Fibroblast of lung (primary cell): ENCODE data around the gene PDZD7. TPM values are rescaled to one million over a fixed set of nuclear protein-coding genes. Genes with fewer than 3 reads are reported as not detected.

Experiments used
- DNase-seq, 2 donors: peaks; one replicate each; pipeline versions ENCODE4 v3.0.0 to v3.0.0-alpha.2; 2010; ENCODE audit warnings: low read depth in 2 of 2
- H2AFZ ChIP-seq: 2 replicates; pipeline ENCODE4 v1.5.1; 2012; ENCODE audit warnings: low read length, control low read depth, inconsistent platforms
- H3K27ac ChIP-seq: 2 replicates; pipeline ENCODE4 v1.5.1; 2011; ENCODE audit warnings: low read length, control low read depth; ENCODE audit not compliant: insufficient read depth
- H3K27me3 ChIP-seq: 2 replicates; pipeline ENCODE4 v1.5.1; 2011; ENCODE audit warnings: mild to moderate bottlenecking, low read length; ENCODE audit not compliant: control insufficient read depth, insufficient read depth
- H3K36me3 ChIP-seq: 2 replicates; pipeline ENCODE4 v1.5.1; 2011; ENCODE audit warnings: low read length; ENCODE audit not compliant: control insufficient read depth, insufficient read depth
- H3K4me1 ChIP-seq: 2 replicates; pipeline ENCODE4 v1.5.1; 2011; ENCODE audit warnings: low read length; ENCODE audit not compliant: control insufficient read depth, insufficient read depth; ENCODE audit errors: extremely low read depth
- H3K4me2 ChIP-seq: 2 replicates; pipeline ENCODE4 v1.5.1; 2011; ENCODE audit warnings: low read length, control low read depth; ENCODE audit not compliant: insufficient read depth; ENCODE audit errors: extremely low read depth
- H3K4me3 ChIP-seq, 4 experiments: fragments of 200-600 bp in 1 of 4; sonication (generic) in 1 of 4; replicated peaks in 1 of 4; 2 replicates each; pipeline ENCODE4 v1.5.1; 2011 to 2016; ENCODE audit warnings: low read length in 4 of 4, low read depth in 3 of 4, mild to moderate bottlenecking in 3 of 4, control low read depth in 2 of 4, inconsistent platforms in 1 of 4, mixed read lengths in 1 of 4; ENCODE audit not compliant: insufficient read depth in 1 of 4; ENCODE audit errors: control extremely low read depth in 1 of 4
- H3K79me2 ChIP-seq: 2 replicates; pipeline ENCODE4 v1.5.1; 2012; ENCODE audit warnings: mild to moderate bottlenecking, low read length, inconsistent platforms; ENCODE audit not compliant: control insufficient read depth, insufficient read depth
- H3K9ac ChIP-seq: 2 replicates; pipeline ENCODE4 v1.5.1; 2011; ENCODE audit warnings: mild to moderate bottlenecking, low read length, control low read depth; ENCODE audit not compliant: insufficient read depth
- H3K9me3 ChIP-seq: 2 replicates; pipeline ENCODE4 v1.5.1; 2012; ENCODE audit warnings: low read depth, low read length; ENCODE audit not compliant: control insufficient read depth, insufficient read depth
- H4K20me1 ChIP-seq: 2 replicates; pipeline ENCODE4 v1.5.1; 2011; ENCODE audit warnings: low read length; ENCODE audit not compliant: control insufficient read depth, insufficient read depth; ENCODE audit errors: extremely low read depth
- CTCF ChIP-seq, 2 donors: IDR thresholded peaks in 1 of 2; conservative IDR thresholded peaks in 1 of 2; 1 replicate in 1 of 2; 2 replicates in 1 of 2; pipeline ENCODE4 v1.5.1; 2011 to 2012; ENCODE audit warnings: low read length in 2 of 2, control low read depth in 1 of 2, inconsistent platforms in 1 of 2, low read depth in 1 of 2, mild to moderate bottlenecking in 1 of 2
- EZH2 ChIP-seq: IDR thresholded peaks from 2 replicates; pipeline ENCODE4 v1.5.1; 2012; ENCODE audit warnings: low read length, control low read depth, mild to moderate bottlenecking; ENCODE audit errors: missing control alignments
- polyA plus RNA-seq, 2 donors: library from polyadenylated mRNA; depleted of rRNA in 1 of 2; stranded (reverse) in 1 of 2; unstranded in 1 of 2; fragments of >200 nt; gene quantifications; 2 replicates each; pipeline ENCODE4 v1.2.1, GENCODE V29; 2011 to 2012; ENCODE audit warnings: missing spikeins in 1 of 2
- total RNA-seq: library from RNA; depleted of rRNA; stranded (reverse); fragments of >200 nt; gene quantifications from 2 replicates; pipeline ENCODE4 v1.2.1, GENCODE V29; 2014

The PDZD7 gene
- total and polyA plus RNA-seq, 2 donors (not counting 1 experiment from before 2014, with no cell fraction given) = 0.42 to 1.3 TPM

- H2AFZ ChIP-seq = peak overlapping the region; percentile 100
- peak overlapping the region; percentile 79 for H3K27ac ChIP-seq
- H3K27me3 ChIP-seq = no peaks in the 10 kb centered on the region
- H3K36me3 ChIP-seq = peaks cover 16% of the 10 kb centered on the region
- DNase-seq = no peak
- H3K4me2 ChIP-seq = peak overlapping the region; percentile 98
- H3K79me2 ChIP-seq = peaks cover 33% of the 10 kb centered on the region
- TF ChIP-seq EZH2 = no peak
- no peak for TF ChIP-seq CTCF (conservative IDR thresholded peaks at IDR 0.05 in 1 of 2, IDR thresholded peaks at IDR 0.05 in 1 of 2; ENCODE audit: low read depth in 1 of 2, low read length in 2 of 2)
- H3K9ac ChIP-seq = peak overlapping the region; percentile 44
- H3K4me1 ChIP-seq = peaks cover 8% of the 10 kb centered on the region
- H3K9me3 ChIP-seq = no peaks in the 10 kb centered on the region
- peak overlapping the region; percentile 79 to 99 (median 98) for H3K4me3 ChIP-seq
- no peaks in the 10 kb centered on the region for H4K20me1 ChIP-seq
Measured at GRCh38 chr10:100987685-100988049, 43.3 kb downstream of the PDZD7 start.

- TF ChIP-seq CTCF (conservative IDR thresholded peaks at IDR 0.05 in 1 of 2, IDR thresholded peaks at IDR 0.05 in 1 of 2; ENCODE audit: low read depth in 1 of 2, low read length in 2 of 2) (no peak), EZH2 (no peak)
- Histone ChIP-seq H3K4me1 (peaks cover 8% of the 10 kb centered on the region), H3K4me2 (peak within 1 kb of the TSS; percentile 98), H4K20me1 (no peaks in the 10 kb centered on the region), H3K9ac (peak within 1 kb of the TSS; percentile 81), H3K79me2 (peaks cover 33% of the 10 kb centered on the region), H3K27me3 (no peaks in the 10 kb centered on the region), H3K9me3 (no peaks in the 10 kb centered on the region), H3K27ac (peak within 1 kb of the TSS; percentile 79), H2AFZ (peak within 1 kb of the TSS; percentile 100), H3K4me3 (peak within 1 kb of the TSS; percentile 79 to 99 (median 98)), H3K36me3 (peaks cover 14% of the 10 kb centered on the region)
- DNase-seq = peak; percentile 67 to 68
Measured at GRCh38 chr10:100986952-100987684, 43.8 kb downstream of the PDZD7 start, which contains the start of the genes MRPL43 and TWNK. TSS of gene MRPL43 (minus strand) at chr10:100987497. CDS start at chr10:100987443, 54 bp downstream. TSS of gene TWNK (plus strand) at chr10:100987543. CDS start at chr10:100988211, 668 bp downstream.

- H3K36me3 ChIP-seq = peaks cover 14% of the 10 kb centered on the region
- no peaks in the 10 kb centered on the region for H3K9me3 ChIP-seq
- peaks cover 8% of the 10 kb centered on the region for H3K4me1 ChIP-seq
- peak overlapping the region; percentile 81 for H3K9ac ChIP-seq
- H4K20me1 ChIP-seq = no peaks in the 10 kb centered on the region
- peak overlapping the region; percentile 79 for H3K27ac ChIP-seq
- peak overlapping the region; percentile 100 for H2AFZ ChIP-seq
- H3K4me2 ChIP-seq = peak overlapping the region; percentile 57
- peaks cover 33% of the 10 kb centered on the region for H3K79me2 ChIP-seq
- no peak for TF ChIP-seq EZH2
- TF ChIP-seq CTCF (conservative IDR thresholded peaks at IDR 0.05 in 1 of 2, IDR thresholded peaks at IDR 0.05 in 1 of 2; ENCODE audit: low read depth in 1 of 2, low read length in 2 of 2) = no peak
- peak overlapping the region; percentile 79 to 99 (median 98) for H3K4me3 ChIP-seq
- no peak for DNase-seq
- no peaks in the 10 kb centered on the region for H3K27me3 ChIP-seq
Measured at GRCh38 chr10:100986623-100986951, 44.3 kb downstream of the PDZD7 start.
